SH-SY5Y (cell line): ENCODE data around the gene CCDC6.

ENCODE experiments used
- GATA2 ChIP-seq: IDR thresholded peaks from 2 replicates; pipeline ENCODE4 v1.6.1; 2011; ENCODE audit warnings: mild to moderate bottlenecking, low read depth, low read length
- GATA3 ChIP-seq: IDR thresholded peaks from 2 replicates; pipeline ENCODE4 v1.6.1; 2011; ENCODE audit warnings: low read depth, mild to moderate bottlenecking, low read length, moderate library complexity

The CCDC6 gene

DNA sequence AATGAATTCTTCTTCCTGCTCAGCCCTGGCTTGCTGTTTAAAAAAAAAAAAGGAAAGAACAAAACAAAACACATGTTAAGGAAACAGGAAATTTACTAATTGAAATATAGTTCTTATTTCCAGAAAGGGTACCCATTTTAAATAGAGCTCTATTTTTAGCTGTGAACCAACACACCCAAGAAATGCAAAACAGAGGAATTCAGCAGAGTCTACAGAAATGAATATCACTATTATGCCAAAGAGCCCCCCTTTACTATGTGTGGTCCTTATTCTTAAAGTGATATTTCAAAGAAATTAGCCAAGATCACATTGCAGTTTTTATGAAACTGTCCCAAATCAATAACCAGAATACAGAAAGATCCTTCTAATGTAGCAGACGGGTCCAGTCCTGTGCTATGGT, 53.7 kb downstream of the CCDC6 start:
- no peak for TF ChIP-seq GATA3

DNA sequence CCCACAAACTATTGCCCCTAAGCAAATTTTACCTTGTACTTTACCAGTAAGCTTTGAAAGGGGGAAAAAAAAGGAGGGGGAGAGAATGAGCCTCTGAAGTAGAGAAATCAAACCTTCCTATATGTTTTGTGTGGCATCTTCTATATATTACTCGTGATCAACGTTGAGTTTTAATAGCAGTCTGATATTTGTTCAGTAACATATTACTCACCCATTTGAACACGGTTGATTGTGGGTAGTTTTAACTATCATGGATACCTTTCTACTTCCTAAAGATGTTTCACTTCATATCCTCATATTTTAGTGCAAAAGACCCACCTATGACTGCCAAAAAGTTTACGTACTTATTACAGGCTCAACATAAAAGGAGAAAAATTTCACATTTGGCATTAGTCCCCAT, 54.5 kb downstream of the CCDC6 start:
- TF ChIP-seq GATA2 (no peak), GATA3 (no peak)

DNA sequence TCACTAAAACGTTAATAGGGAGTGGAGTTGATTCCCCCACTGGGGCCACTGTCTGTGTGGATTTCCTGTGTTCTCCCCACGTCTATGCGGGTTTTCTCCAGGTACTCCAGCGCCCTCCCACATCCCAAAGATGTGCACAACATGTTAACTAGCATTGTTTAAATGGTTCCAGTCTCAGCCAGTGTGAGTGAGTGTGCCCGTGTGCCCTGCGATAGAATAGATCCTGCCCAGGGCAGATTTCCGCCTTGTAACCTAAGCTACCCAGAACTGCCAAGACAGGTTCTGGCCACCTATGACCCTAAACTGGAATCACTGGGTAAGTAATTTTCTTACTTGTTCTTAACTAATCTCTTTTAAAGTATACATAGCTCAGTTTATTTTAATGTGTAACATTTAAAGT, 58.5 kb downstream of the CCDC6 start:
- TF ChIP-seq GATA3: no peak
- no peak for TF ChIP-seq GATA2

DNA sequence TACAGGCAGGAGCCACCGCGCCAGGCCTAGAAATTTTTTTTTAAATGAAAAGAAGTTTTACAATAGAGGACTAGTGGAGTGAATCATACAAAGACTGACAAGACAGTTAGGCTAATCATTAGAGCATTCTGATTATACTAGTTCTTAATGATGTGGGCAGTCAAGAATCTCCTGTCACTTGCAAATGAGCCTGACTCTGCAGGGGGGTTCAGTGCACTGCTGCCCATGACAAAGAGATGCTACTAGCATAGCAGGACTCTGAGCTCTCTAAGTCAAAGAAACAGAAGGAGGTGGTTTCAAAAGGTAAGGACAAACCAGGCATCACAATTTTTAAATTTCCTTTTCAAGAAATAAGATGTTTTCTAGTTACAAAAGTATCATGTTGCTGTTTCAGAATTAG, 59.0 kb downstream of the CCDC6 start:
- TF ChIP-seq GATA2 (no peak), GATA3 (no peak)

DNA sequence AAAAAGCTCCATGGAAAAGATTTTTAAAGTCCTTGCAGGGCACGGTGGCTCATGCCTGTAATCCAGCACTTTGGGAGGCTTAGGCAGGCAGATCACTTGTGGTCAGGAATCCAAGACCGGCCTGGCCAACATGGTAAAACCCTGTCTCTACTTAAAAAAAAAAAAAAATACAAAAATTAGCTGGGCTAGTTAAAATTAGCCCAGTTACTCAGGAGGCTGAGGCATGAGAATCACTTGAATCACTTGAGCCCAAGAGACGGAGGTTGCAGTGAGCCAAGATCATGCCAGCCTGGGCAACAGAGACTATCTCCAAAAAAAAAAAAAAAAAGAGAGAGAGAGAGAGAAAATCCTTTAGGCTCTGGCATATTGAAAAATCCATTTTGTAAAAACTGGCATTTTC, 61.9 kb downstream of the CCDC6 start:
- TF ChIP-seq GATA3: no peak
- TF ChIP-seq GATA2: no peak

DNA sequence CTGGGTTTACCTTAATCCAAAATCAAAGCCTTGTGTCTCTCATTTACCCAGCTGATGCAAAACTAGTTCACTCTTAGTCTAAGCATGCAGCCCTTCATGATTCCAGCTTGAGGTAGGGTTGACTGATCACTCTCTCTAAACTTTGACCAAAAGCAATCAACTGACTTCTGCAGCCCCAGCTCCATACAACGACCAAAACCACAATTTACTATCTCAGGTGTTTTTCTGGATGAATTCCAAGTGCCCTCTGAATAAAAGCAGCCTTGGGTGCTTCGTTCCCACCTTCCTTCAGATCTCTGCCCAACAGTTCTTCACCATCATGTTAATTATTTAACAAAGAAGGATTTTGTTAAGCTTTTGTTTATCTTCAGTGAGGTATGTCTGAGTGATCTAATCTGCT, 62.6 kb downstream of the CCDC6 start:
- TF ChIP-seq GATA3 (no peak), GATA2 (no peak)

DNA sequence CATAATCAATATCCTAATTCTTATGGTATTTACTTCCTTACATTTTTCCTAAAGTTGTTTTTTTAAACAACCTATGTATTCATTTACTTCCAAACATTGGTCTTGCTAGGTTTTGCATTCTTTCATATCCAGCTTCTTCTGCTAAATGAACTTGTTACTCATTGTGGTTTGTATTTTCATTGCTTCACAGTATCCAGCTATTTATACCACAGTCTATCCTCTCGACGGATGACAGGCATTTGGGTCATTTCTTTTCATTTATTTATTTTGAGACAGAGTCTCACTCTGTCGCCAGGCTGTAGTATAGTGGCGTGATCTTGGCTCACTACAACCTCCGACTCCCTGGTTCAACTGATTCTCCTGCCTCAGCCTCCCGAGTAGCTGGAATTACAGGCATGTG, 66.8 kb downstream of the CCDC6 start:
- TF ChIP-seq GATA2 (no peak), GATA3 (no peak)

DNA sequence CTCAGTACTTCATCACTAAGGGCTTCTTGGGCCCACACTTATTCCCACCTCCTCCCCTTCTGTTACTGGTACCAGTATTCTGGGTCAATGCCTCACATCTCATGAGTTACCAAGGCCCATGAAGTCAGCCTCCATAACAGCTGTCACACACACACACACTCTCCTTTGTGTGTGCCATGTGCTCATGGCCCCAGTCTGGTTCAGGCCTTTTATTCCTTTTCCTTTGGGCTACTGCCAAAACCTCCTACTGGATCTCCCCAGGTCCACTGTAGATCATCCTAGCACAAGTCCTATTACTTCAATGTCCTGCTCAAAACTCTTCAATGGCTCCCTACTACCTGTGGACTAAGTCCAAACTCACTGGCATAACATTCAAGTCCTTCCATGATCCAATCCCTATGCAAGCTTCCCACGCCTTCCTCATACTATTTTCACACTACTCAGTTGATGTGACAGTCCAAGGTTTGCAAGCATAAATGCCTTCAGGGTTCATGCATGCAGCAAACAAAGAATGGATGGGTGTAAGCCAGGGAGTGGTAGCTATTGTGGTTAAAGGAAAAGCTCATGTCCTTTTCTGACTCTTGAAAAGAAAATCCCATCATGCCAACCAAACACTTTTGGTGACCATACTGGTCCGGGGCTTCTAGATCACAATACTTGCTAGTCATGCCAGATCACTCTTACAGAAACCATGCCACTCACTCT, 68.1 kb downstream of the CCDC6 start:
- TF ChIP-seq GATA2 (no peak), GATA3 (no peak)

DNA sequence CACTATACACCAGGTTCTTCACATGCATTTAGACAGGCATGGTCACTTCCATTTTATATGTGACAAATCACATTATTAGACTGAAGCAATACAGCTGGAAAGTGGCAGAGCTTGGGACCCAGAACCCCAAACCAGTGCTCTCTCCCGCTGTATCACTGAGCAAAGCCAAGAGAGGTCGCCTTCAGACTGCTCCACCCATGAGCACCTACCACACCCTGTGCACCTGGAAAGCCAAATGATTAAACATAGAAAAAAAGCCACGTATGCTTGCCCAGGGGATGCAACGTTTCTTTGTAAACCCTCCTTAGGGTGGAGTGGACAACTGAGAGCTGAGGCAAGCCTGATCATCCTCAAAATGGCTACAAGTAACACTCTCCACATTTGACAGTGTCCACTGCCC, 72.5 kb downstream of the CCDC6 start:
- TF ChIP-seq GATA3 (no peak), GATA2 (no peak)

DNA sequence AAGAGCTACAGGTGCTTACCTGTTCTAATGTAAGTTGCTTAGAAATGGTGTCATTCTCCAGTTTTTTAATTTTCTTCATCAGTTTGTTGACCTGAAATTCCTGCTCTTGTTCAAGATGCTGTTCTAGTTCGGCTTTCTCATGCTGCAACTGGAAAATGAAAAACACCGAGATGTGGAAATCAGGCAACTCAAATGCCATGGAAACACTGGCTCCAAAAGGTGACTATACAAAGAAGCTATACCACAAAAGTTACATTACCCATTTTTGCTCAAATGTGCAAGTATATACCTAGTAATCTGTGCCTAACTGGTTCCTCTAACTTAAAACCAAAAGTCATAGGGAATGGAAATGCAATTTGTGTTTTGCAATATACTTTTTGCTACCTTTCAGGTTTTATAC, 73.8 kb downstream of the CCDC6 start:
- TF ChIP-seq GATA3 (no peak), GATA2 (no peak)

DNA sequence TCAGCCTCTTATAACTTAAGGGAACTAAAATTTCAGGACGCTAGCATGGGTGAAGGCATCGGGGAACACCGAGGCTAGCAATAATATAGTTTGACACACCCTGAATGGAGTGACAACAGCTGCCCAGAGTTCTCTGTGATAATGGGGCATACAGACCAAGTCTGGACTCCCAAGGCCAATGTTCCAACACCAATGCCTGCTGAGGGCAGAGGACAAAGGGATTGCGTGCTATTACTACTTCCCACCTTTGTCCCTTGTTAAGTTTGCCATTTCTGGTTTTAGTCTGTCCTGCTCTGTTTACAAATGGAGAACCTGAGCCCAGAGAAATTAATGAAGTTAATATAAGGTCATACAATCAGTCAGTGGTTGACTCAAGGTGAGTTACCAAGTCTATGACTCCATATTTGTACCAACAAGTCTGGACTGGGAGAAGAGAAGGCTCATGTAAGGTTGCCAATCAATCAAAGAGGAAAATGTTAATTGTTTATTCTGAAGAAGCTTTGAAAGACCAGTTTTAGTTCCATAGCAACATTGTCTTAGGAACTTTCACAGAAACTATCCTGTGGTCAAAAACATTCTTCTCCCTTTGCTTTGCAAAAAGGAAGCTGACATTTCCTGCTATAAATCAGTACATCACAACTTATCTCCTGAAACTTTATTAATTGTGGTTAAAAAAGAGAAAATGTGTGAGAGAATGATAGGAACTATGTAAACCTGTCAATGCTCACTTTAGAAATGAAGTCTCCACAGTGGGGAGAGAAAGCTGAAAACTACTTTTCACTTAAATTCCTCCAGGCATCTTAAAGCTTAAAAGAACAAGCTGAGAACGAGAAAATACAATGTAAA, 74.5 kb downstream of the CCDC6 start:
- TF ChIP-seq GATA2 (no peak), GATA3 (no peak)

DNA sequence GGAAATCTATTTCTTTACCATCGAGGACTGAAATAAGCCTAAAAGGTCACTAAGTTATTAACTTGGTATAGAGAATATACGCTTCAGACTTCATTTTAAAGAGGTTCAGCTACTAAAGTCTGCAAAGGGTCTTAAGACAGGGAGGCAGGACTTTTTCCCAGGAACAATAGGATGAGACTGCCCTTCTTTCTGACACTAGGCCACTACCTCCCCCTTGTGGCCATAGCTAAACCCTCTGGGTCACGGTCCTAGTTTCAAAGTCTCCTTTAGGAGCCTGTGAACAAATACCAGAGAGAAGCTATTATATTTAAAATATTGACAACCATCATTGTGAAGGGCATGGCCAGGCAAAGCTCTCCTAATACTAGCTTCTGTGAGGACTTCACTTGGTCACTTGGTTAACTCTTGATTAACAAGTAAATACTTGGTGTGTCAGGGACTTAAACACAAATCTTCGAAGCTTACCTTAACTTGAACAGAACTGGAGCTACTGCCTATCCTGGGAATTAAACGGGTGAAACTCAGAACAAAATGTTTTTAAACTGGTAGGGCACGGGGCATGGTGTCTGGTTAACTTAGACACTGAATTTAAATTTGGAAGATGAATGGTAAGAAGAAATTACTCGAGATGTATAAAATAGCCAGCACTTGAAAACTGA, 75.6 kb downstream of the CCDC6 start:
- TF ChIP-seq GATA3 (no peak), GATA2 (no peak)

DNA sequence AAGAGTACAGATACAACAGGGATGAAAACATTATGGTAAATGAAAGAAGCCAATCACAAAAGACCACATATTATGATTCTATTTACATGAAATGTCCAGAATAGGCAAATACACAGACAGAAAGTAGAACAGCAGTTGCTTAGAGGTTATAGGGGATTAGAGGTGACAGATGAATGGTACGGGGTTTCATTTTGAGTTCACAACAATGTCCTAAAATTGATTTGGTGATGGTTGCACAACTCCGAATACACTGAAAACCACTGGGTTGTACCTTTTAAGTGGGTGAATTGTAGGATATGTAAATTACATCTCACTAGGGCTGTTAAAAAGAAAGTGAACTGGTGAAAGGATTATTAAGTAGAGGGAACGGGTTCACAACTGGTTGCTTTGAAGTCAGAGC, 76.8 kb downstream of the CCDC6 start:
- TF ChIP-seq GATA2: no peak
- TF ChIP-seq GATA3: no peak

DNA sequence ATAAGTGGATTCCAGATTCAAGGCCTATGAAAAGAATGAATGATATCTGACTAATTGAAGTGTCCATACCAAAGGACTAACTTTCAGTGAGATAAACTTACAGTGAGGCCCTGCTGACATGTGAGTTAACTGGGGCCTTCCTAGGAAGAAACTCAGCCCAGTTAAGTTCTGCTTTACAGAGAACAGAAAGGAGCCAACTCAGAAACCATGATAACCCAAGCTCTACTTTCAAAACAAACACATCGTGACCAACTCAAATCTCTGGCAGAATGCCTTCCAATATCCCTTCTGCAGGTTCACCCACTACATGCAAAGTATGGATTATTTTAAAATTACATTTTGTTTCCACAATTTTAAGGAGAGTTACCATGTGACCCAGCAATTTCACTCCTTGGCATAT, 77.3 kb downstream of the CCDC6 start:
- TF ChIP-seq GATA3 (no peak), GATA2 (no peak)

DNA sequence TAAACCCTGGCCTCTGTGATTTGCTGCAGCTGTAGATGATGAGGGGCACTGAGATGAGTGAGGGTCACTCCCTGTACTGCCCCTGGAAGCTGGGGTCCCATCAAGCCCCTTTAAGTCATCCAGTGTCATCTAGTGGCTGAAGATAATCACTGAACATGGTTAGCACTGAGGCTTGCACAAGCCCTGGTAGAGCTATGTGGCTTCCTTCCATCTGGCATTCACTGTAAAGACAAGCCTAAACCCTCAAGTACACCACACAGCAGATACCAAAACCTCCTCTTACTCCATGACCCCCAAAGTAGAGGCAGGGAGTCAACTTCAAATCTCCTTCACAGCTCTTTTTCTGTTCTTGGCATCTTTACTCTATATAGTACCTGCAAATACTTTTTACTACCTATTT, 80.4 kb downstream of the CCDC6 start:
- no peak for TF ChIP-seq GATA3
- TF ChIP-seq GATA2: no peak

DNA sequence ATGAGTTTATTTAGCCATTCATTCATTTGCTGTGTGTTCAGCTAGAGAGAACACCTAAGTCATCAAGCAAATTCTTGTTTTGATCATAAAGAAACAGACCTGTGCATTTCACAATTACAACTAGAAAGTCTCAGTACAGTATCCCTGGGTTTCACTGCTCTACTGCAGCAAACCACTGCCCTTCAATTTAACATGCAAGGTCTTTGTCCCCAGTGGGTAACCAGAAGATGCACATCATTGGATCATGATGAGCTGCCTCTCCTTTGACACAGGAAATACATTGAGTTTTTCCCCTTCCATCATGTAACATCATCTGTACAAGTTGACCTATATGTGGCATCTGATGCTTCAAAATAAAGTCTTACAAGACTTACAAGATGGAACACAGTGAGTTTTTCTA, 82.6 kb downstream of the CCDC6 start:
- TF ChIP-seq GATA2: no peak
- no peak for TF ChIP-seq GATA3

DNA sequence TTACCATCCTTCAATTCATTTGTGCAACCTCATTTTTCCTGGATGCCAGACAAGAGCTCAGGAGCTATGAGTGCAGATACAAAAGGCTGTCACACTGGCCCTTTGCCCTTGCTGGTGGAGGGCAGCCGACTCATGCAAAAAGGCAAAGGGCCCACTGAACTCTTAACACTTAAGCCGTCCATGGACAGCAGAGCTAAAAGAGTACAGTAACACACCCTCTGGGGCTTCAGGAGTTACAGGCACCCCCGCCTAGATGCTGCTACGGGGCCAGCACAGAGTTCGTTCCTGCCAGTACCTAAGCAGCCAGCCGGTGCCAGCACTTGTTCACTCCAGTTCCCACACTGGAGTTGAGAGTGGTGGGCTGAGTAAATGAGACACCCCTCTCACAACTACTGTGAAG, 83.2 kb downstream of the CCDC6 start:
- TF ChIP-seq GATA2 (no peak), GATA3 (no peak)
